Suprapubic skin (tissue), 3 donors: Measurements from ENCODE around the gene CASTOR1.

ENCODE experiments used
- CTCF ChIP-seq, 2 donors: fragments of 200-600 bp in 1 of 2; fragments of 450-650 bp in 1 of 2; sonication (generic) in 1 of 2; IDR thresholded peaks; one replicate each; pipeline ENCODE4 v1.5.1; 2016 to 2019; ENCODE audit warnings: antibody characterized with exemption in 2 of 2, mild to moderate bottlenecking in 1 of 2, moderate library complexity in 1 of 2
- POLR2AphosphoS5 ChIP-seq, 3 donors: sonication (generic); formaldehyde crosslinking; IDR thresholded peaks; one replicate each; pipeline ENCODE4 v1.6.1; 2017; ENCODE audit warnings: antibody characterized with exemption in 3 of 3

GRCh38 chr22:30267382-30268302, 21.7 kb downstream of the CASTOR1 start:
- no peak for TF ChIP-seq CTCF (IDR thresholded peaks at IDR 0.05)
- TF ChIP-seq POLR2AphosphoS5 (IDR thresholded peaks at IDR 0.05) = no peak
